ENCODE results near the gene C2.

The C2 gene

GRCh38 chr6:31878726-31879125 lies 48.8 kb upstream of the C2 start, which contains the start of gene SLC44A4:
Gene SLC44A4, minus strand, starts transcription at chr6:31878997. Its CDS starts 17 bp downstream, at chr6:31878980.
- no peak for TF ChIP-seq RARB (CRISPR knock-in tag; IDR thresholded peaks at IDR 0.05)
- ATAC-seq, result no peak

- no peak for ATAC-seq
- TF ChIP-seq ZNF565 (CRISPR knock-in tag; conservative IDR thresholded peaks at IDR 0.05; ENCODE audit: low read depth) (no peak), ZC3H10 (CRISPR knock-in tag; IDR thresholded peaks at IDR 0.05) (no peak)
Measured at GRCh38 chr6:31879143-31879542, 48.4 kb upstream of the C2 start.

- TF ChIP-seq ZNF8 (CRISPR knock-in tag; IDR thresholded peaks at IDR 0.05) (no peak), CREB5 (CRISPR knock-in tag; IDR thresholded peaks at IDR 0.05; ENCODE audit: low read depth) (no peak), ZNF70 (CRISPR knock-in tag; IDR thresholded peaks at IDR 0.05) (no peak), ZFP30 (CRISPR knock-in tag; IDR thresholded peaks at IDR 0.05) (no peak), ZC3H10 (CRISPR knock-in tag; IDR thresholded peaks at IDR 0.05) (no peak), ARNTL (CRISPR knock-in tag; IDR thresholded peaks at IDR 0.05; ENCODE audit: borderline replicate concordance, low read depth) (no peak), RARB (CRISPR knock-in tag; IDR thresholded peaks at IDR 0.05) (no peak), PPARA (CRISPR knock-in tag; IDR thresholded peaks at IDR 0.05; ENCODE audit: borderline replicate concordance) (no peak), BACH2 (CRISPR knock-in tag; IDR thresholded peaks at IDR 0.05; ENCODE audit: borderline replicate concordance) (no peak), OSR1 (CRISPR knock-in tag; IDR thresholded peaks at IDR 0.05) (no peak), ZFP3 (CRISPR knock-in tag; IDR thresholded peaks at IDR 0.05) (no peak), PATZ1 (CRISPR knock-in tag; IDR thresholded peaks at IDR 0.05; ENCODE audit: borderline replicate concordance) (no peak)
- ATAC-seq, result no peak
Measured at GRCh38 chr6:31879901-31880300, 47.6 kb upstream of the C2 start.

- no peak for ATAC-seq
- no peak for TF ChIP-seq ZFP3 (CRISPR knock-in tag; IDR thresholded peaks at IDR 0.05)
- no peak for TF ChIP-seq CSRNP3 (CRISPR knock-in tag; IDR thresholded peaks at IDR 0.05)
- TF ChIP-seq ARNTL (CRISPR knock-in tag; IDR thresholded peaks at IDR 0.05; ENCODE audit: borderline replicate concordance, low read depth), result no peak
- no peak for TF ChIP-seq GLIS3 (CRISPR knock-in tag; IDR thresholded peaks at IDR 0.05)
- TF ChIP-seq PATZ1 (CRISPR knock-in tag; IDR thresholded peaks at IDR 0.05; ENCODE audit: borderline replicate concordance), result no peak
- no peak for TF ChIP-seq CREB5 (CRISPR knock-in tag; IDR thresholded peaks at IDR 0.05; ENCODE audit: low read depth)
- no peak for TF ChIP-seq TOX (CRISPR knock-in tag; IDR thresholded peaks at IDR 0.05; ENCODE audit: borderline replicate concordance)
Measured at GRCh38 chr6:31880616-31881015, 46.9 kb upstream of the C2 start.

GRCh38 chr6:31881136-31881859 lies 46.2 kb upstream of the C2 start:
- TF ChIP-seq PPARA (CRISPR knock-in tag; IDR thresholded peaks at IDR 0.05; ENCODE audit: borderline replicate concordance) (no peak), BACH2 (CRISPR knock-in tag; IDR thresholded peaks at IDR 0.05; ENCODE audit: borderline replicate concordance) (no peak), CSDC2 (CRISPR knock-in tag; IDR thresholded peaks at IDR 0.05) (no peak), SNAI2 (CRISPR knock-in tag; IDR thresholded peaks at IDR 0.05) (no peak), ESRRG (CRISPR knock-in tag; IDR thresholded peaks at IDR 0.05) (no peak)
- ATAC-seq, result no peak

All from SK-N-SH treated with all-trans-retinoic acid at 6 μM for 48 hours (cell line).